NCI-H460 (cell line): ENCODE data around the gene ENTPD8. TPM values are rescaled to one million over a fixed set of nuclear protein-coding genes. Genes with fewer than 3 reads are reported as not detected.

Source experiments
- total RNA-seq: library from RNA; depleted of rRNA; stranded (reverse); fragments of >200 nt; shearing (Covaris generic); gene quantifications from 2 replicates; pipeline ENCODE4 v1.2.3, GENCODE V29; 2014; rRNA removed

The ENTPD8 gene
- total RNA-seq, 1 experiment from 2014 or later: not detected

Other genes with a start within 250 kb of the ENTPD8 start
- gene TPRN, start 240.6 kb downstream of the ENTPD8 start, total RNA-seq: 7.4 and 8.2 TPM in 2 replicates
- 38.8 and 39.8 TPM in 2 replicates for gene TMEM203, start 235.7 kb downstream of the ENTPD8 start, total RNA-seq
- 11.1 and 13.5 TPM in 2 replicates for gene NDOR1, start 235.7 kb downstream of the ENTPD8 start, total RNA-seq
- gene RNF208, start 219.1 kb downstream of the ENTPD8 start, total RNA-seq: 0.37 and 0.40 TPM in 2 replicates
- 0.59 and 1.4 TPM in 2 replicates for gene CYSRT1, start 216.2 kb downstream of the ENTPD8 start, total RNA-seq
- not detected in 2 replicates for gene RNF224, start 213.9 kb downstream of the ENTPD8 start, total RNA-seq
- gene SLC34A3, start 210.5 kb downstream of the ENTPD8 start, total RNA-seq: not detected in 2 replicates
- gene TUBB4B, start 200.1 kb downstream of the ENTPD8 start, total RNA-seq: 167 and 171 TPM in 2 replicates
- gene STPG3, start 190.1 kb downstream of the ENTPD8 start, total RNA-seq: not detected in 2 replicates
- 41.5 and 43.8 TPM in 2 replicates for gene NELFB, start 186.0 kb downstream of the ENTPD8 start, total RNA-seq
- 30.5 and 32.0 TPM in 2 replicates for gene TOR4A, start 163.6 kb downstream of the ENTPD8 start, total RNA-seq
- 5.1 and 8.9 TPM in 2 replicates for gene NRARP, start 139.1 kb downstream of the ENTPD8 start, total RNA-seq
- 8.4 and 12.8 TPM in 2 replicates for gene EXD3, start 18.2 kb downstream of the ENTPD8 start, total RNA-seq
- 0.92 and 2.0 TPM in 2 replicates for gene NOXA1, start 18.0 kb downstream of the ENTPD8 start, total RNA-seq
- 34.9 and 36.8 TPM in 2 replicates for gene NSMF, start 18.0 kb upstream of the ENTPD8 start, total RNA-seq
- gene PNPLA7, start 109.0 kb upstream of the ENTPD8 start, total RNA-seq: 0.10 and 0.26 TPM in 2 replicates
- gene MRPL41, start 110.5 kb upstream of the ENTPD8 start, total RNA-seq: 52.1 and 57.5 TPM in 2 replicates
- 24.4 and 29.9 TPM in 2 replicates for gene DPH7, start 137.6 kb upstream of the ENTPD8 start, total RNA-seq
- 23.9 and 24.1 TPM in 2 replicates for gene ZMYND19, start 149.2 kb upstream of the ENTPD8 start, total RNA-seq
- 26.6 and 32.6 TPM in 2 replicates for gene ARRDC1, start 164.3 kb upstream of the ENTPD8 start, total RNA-seq
- 33.8 and 44.7 TPM in 2 replicates for gene EHMT1, start 177.6 kb upstream of the ENTPD8 start, total RNA-seq